Tibial artery (tissue), 4 donors: ENCODE data around the gene PAXIP1.
"Not testable (repeated sequence)": the region's sequence is repeated elsewhere in the genome, so short reads cannot be mapped to it uniquely, and the experiment has no call there.

Experiments
- DNase-seq, 2 donors: peaks; one replicate each; pipeline ENCODE4 v3.0.0-alpha.2; 2019
- H3K27ac ChIP-seq, 2 donors: fragments of 200-600 bp; sonication (generic) in 1 of 2; 1 replicate in 1 of 2; 2 replicates in 1 of 2; pipeline ENCODE4 v1.5.1; 2018 to 2019; ENCODE audit warnings: mild to moderate bottlenecking in 1 of 2
- H3K27me3 ChIP-seq, 2 donors: fragments of 200-600 bp; sonication (generic) in 1 of 2; one replicate each; pipeline versions ENCODE4 v1.5.1 to v1.6.0; 2016 to 2019
- H3K36me3 ChIP-seq, 3 donors: fragments of 200-600 bp; sonication (generic) in 2 of 3; one replicate each; pipeline ENCODE4 v1.5.1; 2016 to 2019; ENCODE audit warnings: mild to moderate bottlenecking in 2 of 3
- H3K4me1 ChIP-seq, 4 donors: fragments of 200-600 bp; sonication (generic) in 2 of 4; 1 replicate in 3 of 4; 2 replicates in 1 of 4; pipeline ENCODE4 v1.5.1; 2016 to 2019
- H3K4me3 ChIP-seq, 2 donors: fragments of 200-600 bp; sonication (generic) in 1 of 2; 1 replicate in 1 of 2; 2 replicates in 1 of 2; pipeline ENCODE4 v1.5.1; 2018 to 2019; ENCODE audit warnings: mild to moderate bottlenecking in 2 of 2
- H3K9me3 ChIP-seq, 3 donors: fragments of 200-600 bp; sonication (generic) in 1 of 3; one replicate each; pipeline ENCODE4 v1.5.1; 2016 to 2019
- CTCF ChIP-seq, 2 experiments: fragments of 200-600 bp in 1 of 2; fragments of 450-650 bp in 1 of 2; IDR thresholded peaks; one replicate each; pipeline ENCODE4 v1.5.1; 2017 to 2019; ENCODE audit warnings: antibody characterized with exemption in 2 of 2, mild to moderate bottlenecking in 1 of 2, moderate library complexity in 1 of 2
- intact Hi-C: fragments of 100-400 bp; cut with DNase I; formaldehyde crosslinking; loops from one replicate; pipeline ENCODE4 v1.15.0; 2023; ENCODE audit warnings: low total_unique reads

The PAXIP1 gene

GRCh38 chr7:155003092-155003375, at the start of gene PAXIP1:
Gene PAXIP1 (minus strand): TSS chr7:155003124. CDS start chr7:155002929, 195 bp downstream.
- no peak for DNase-seq
- peak in 1 of 2 experiments; percentile 28 for TF ChIP-seq CTCF (IDR thresholded peaks at IDR 0.05)
- Histone ChIP-seq H3K4me3 (peak within 1 kb of the TSS; percentile 80 to 100), H3K27ac (peak within 1 kb of the TSS; percentile 84 to 87), H3K9me3 (no peaks in the 10 kb centered on the region), H3K4me1 (peaks cover 0 to 16% (median 14%) of the 10 kb centered on the region in 4 donors), H3K36me3 (peaks cover 0 to 4% (median 2%) of the 10 kb centered on the region in 3 donors), H3K27me3 (no peaks in the 10 kb centered on the region)
- intact Hi-C loops: loop anchor here (5.0 kb wide), 2 partner anchors 76 to 294 kb away; partner anchors contain the start of gene INSIG1

GRCh38 chr7:155051355-155051754, 48.4 kb upstream of the PAXIP1 start:
- intact Hi-C loops: no loop called here
- H3K9me3 ChIP-seq: no peaks in the 10 kb centered on the region
- DNase-seq: no peak
- no peak overlapping the region for H3K4me3 ChIP-seq
- no peak for TF ChIP-seq CTCF (IDR thresholded peaks at IDR 0.05)
- no peaks in the 10 kb centered on the region for H3K36me3 ChIP-seq
- no peak overlapping the region for H3K27ac ChIP-seq
- H3K4me1 ChIP-seq: no peaks in the 10 kb centered on the region
- no peaks in the 10 kb centered on the region for H3K27me3 ChIP-seq

GRCh38 chr7:155048006-155048405, 45.1 kb upstream of the PAXIP1 start:
- no peak for DNase-seq
- no peak for TF ChIP-seq CTCF (IDR thresholded peaks at IDR 0.05)
- no peak overlapping the region for H3K27ac ChIP-seq
- no peak overlapping the region for H3K4me3 ChIP-seq
- intact Hi-C loops: no loop called here
- no peaks in the 10 kb centered on the region for H3K4me1 ChIP-seq
- no peaks in the 10 kb centered on the region for H3K36me3 ChIP-seq
- H3K27me3 ChIP-seq: no peaks in the 10 kb centered on the region
- no peaks in the 10 kb centered on the region for H3K9me3 ChIP-seq

- Histone ChIP-seq H3K9me3 (no peaks in the 10 kb centered on the region), H3K4me1 (no peaks in the 10 kb centered on the region), H3K36me3 (no peaks in the 10 kb centered on the region), H3K27ac (no peak overlapping the region), H3K27me3 (no peaks in the 10 kb centered on the region), H3K4me3 (no peak overlapping the region)
- TF ChIP-seq CTCF (IDR thresholded peaks at IDR 0.05): no peak
- DNase-seq: no peak
- intact Hi-C loops: no loop called here
These were observed 40.8 kb upstream of the PAXIP1 start for GRCh38 chr7:155043756-155044155.

GRCh38 chr7:155038335-155038734, 35.4 kb upstream of the PAXIP1 start:
- no peaks in the 10 kb centered on the region for H3K36me3 ChIP-seq
- intact Hi-C loops: no loop called here
- no peak overlapping the region for H3K27ac ChIP-seq
- DNase-seq: no peak
- no peak for TF ChIP-seq CTCF (IDR thresholded peaks at IDR 0.05)
- H3K4me3 ChIP-seq: no peak overlapping the region
- no peaks in the 10 kb centered on the region for H3K4me1 ChIP-seq
- no peaks in the 10 kb centered on the region for H3K27me3 ChIP-seq
- no peaks in the 10 kb centered on the region for H3K9me3 ChIP-seq

GRCh38 chr7:155034495-155034894, 31.6 kb upstream of the PAXIP1 start:
- H3K4me1 ChIP-seq, H3K36me3 ChIP-seq, DNase-seq, H3K9me3 ChIP-seq, H3K27me3 ChIP-seq, intact Hi-C loops, H3K4me3 ChIP-seq, H3K27ac ChIP-seq: not testable (repeated sequence)
